ENCODE results near the gene PRDM15.

GRCh38 chr21:41850085-41850484, 29.1 kb downstream of the PRDM15 start:
- TF ChIP-seq CTCF (IDR thresholded peaks at IDR 0.05; ENCODE audit: low read depth, low read length) = no peak
- TF ChIP-seq EZH2phosphoT487 (IDR thresholded peaks at IDR 0.05; ENCODE audit: low read depth) = no peak

Measured in OCI-LY3 (cell line).